IMR-90 (cell line): ENCODE measurements around the gene CHRNA7. TPM values are rescaled to one million over a fixed set of nuclear protein-coding genes. Genes with fewer than 3 reads are reported as not detected.

Experiments used
- ATAC-seq: fragments of 200-7000 bp; cut with Tn5 transposase; 2 replicates; pipeline ENCODE4 v1.9.1; 2020; ENCODE audit warnings: low read depth, mild to moderate bottlenecking, moderate library complexity
- BruUV-seq: library from RNA; stranded (reverse); fragments of 400-500 nt; replicated peaks from 2 replicates; lab custom pipeline; 2021; lab: Mats Ljungman, UMichigan
- CTCF ChIA-PET: fragments of 300-600 bp; formaldehyde crosslinking; extraction: SDS; loops from one replicate; lab custom pipeline; 2021; ENCODE audit warnings: antibody characterized with exemption; lab: Yijun Ruan, JAX
- POLR2A ChIA-PET: fragments of 300-600 bp; sonication (Branson Sonifier 250); formaldehyde crosslinking; loops from one replicate; lab custom pipeline; 2022; ENCODE audit warnings: antibody characterized with exemption; ENCODE audit not compliant: unreplicated experiment; lab: Charles Lee
- DNase-seq: peaks from one replicate; pipeline ENCODE4 v3.0.0; 2013
- H2AFZ ChIP-seq: replicated peaks from 2 replicates; pipeline ENCODE3; 2013; ENCODE audit warnings: low read length, mild to moderate bottlenecking; ENCODE audit not compliant: poor library complexity
- H2AK5ac ChIP-seq: 2 replicates; pipeline ENCODE4 v1.6.1; 2013; ENCODE audit warnings: low read depth, low read length, inconsistent platforms
- H2AK9ac ChIP-seq: replicated peaks from 2 replicates; pipeline ENCODE3; 2013; ENCODE audit warnings: mild to moderate bottlenecking, low read depth, low read length, moderate library complexity; ENCODE audit not compliant: poor library complexity
- H2BK120ac ChIP-seq: 2 replicates; pipeline ENCODE4 v1.6.1; 2013; ENCODE audit warnings: low read depth, low read length, inconsistent platforms
- H2BK15ac ChIP-seq: 3 replicates; pipeline ENCODE4 v1.6.1; 2013; ENCODE audit warnings: low read depth, low read length, inconsistent platforms
- H2BK20ac ChIP-seq: 2 replicates; pipeline ENCODE4 v1.6.1; 2013; ENCODE audit warnings: low read depth, mild to moderate bottlenecking, inconsistent platforms, low read length, moderate library complexity
- H2BK5ac ChIP-seq: 2 replicates; pipeline ENCODE4 v1.6.1; 2013; ENCODE audit warnings: mild to moderate bottlenecking, low read depth, low read length, inconsistent platforms; ENCODE audit not compliant: poor library complexity, severe bottlenecking
- H3K14ac ChIP-seq: replicated peaks from 2 replicates; pipeline ENCODE4 v1.6.1; 2013; ENCODE audit warnings: low read depth, low read length, inconsistent platforms
- H3K18ac ChIP-seq: 2 replicates; pipeline ENCODE4 v1.6.1; 2013; ENCODE audit warnings: low read depth, low read length, control low read depth
- H3K23ac ChIP-seq: 2 replicates; pipeline ENCODE4 v1.6.1; 2013; ENCODE audit warnings: low read depth, low read length, inconsistent platforms
- H3K27ac ChIP-seq: 2 replicates; pipeline ENCODE4 v1.5.1; 2013; ENCODE audit warnings: mild to moderate bottlenecking, control low read depth, low read length; ENCODE audit not compliant: insufficient read depth
- H3K27me3 ChIP-seq: 2 replicates; pipeline ENCODE4 v1.6.1; 2013; ENCODE audit warnings: low read length; ENCODE audit not compliant: control insufficient read depth, insufficient read depth
- H3K36me3 ChIP-seq: 2 replicates; pipeline ENCODE4 v1.6.1; 2013; ENCODE audit warnings: low read length, mixed read lengths; ENCODE audit not compliant: control insufficient read depth, insufficient read depth
- H3K4ac ChIP-seq: 2 replicates; pipeline ENCODE4 v1.6.1; 2013; ENCODE audit warnings: low read depth, low read length, inconsistent platforms
- H3K4me1 ChIP-seq: 2 replicates; pipeline ENCODE4 v1.6.1; 2013; ENCODE audit warnings: low read length, mixed read lengths; ENCODE audit not compliant: control insufficient read depth, insufficient read depth
- H3K4me2 ChIP-seq: 2 replicates; pipeline ENCODE4 v1.6.1; 2013; ENCODE audit warnings: low read depth, mild to moderate bottlenecking, control low read depth, low read length, moderate library complexity
- H3K4me3 ChIP-seq: 2 replicates; pipeline ENCODE4 v1.5.1; 2013; ENCODE audit warnings: low read depth, mild to moderate bottlenecking, control low read depth, low read length, moderate library complexity; ENCODE audit not compliant: insufficient read depth
- H3K56ac ChIP-seq: 2 replicates; pipeline ENCODE4 v1.6.1; 2013; ENCODE audit warnings: low read length, inconsistent platforms; ENCODE audit not compliant: insufficient read depth; ENCODE audit errors: extremely low read depth
- H3K79me1 ChIP-seq, 2 experiments: 2 replicates each; pipeline ENCODE4 v1.6.1; 2013; ENCODE audit warnings: low read length in 2 of 2, inconsistent platforms in 1 of 2, low read depth in 1 of 2
- H3K9ac ChIP-seq: 2 replicates; pipeline ENCODE4 v1.6.1; 2013; ENCODE audit warnings: low read depth, low read length, control low read depth
- H3K9me1 ChIP-seq: 2 replicates; pipeline ENCODE4 v1.6.1; 2013; ENCODE audit warnings: low read length, inconsistent platforms; ENCODE audit not compliant: insufficient read depth
- H3K9me3 ChIP-seq: 2 replicates; pipeline ENCODE4 v1.6.1; 2013; ENCODE audit warnings: low read length; ENCODE audit not compliant: control insufficient read depth, insufficient read depth
- H4K20me1 ChIP-seq: 2 replicates; pipeline ENCODE4 v1.6.1; 2013; ENCODE audit warnings: low read length, inconsistent platforms; ENCODE audit not compliant: insufficient read depth
- H4K5ac ChIP-seq: 2 replicates; pipeline ENCODE4 v1.6.1; 2013; ENCODE audit warnings: mild to moderate bottlenecking, low read depth, low read length, control low read depth
- H4K8ac ChIP-seq, 2 experiments: 2 replicates each; pipeline ENCODE4 v1.6.1; 2013; ENCODE audit warnings: low read depth in 2 of 2, low read length in 2 of 2, control low read depth in 1 of 2, inconsistent platforms in 1 of 2
- H4K91ac ChIP-seq: 2 replicates; pipeline ENCODE4 v1.6.1; 2013; ENCODE audit warnings: low read depth, low read length, inconsistent platforms; ENCODE audit not compliant: insufficient read depth
- BHLHE40 ChIP-seq: fragments of 150-350 bp; IDR thresholded peaks from 2 replicates; pipeline ENCODE4 v1.6.1; 2016; ENCODE audit warnings: mild to moderate bottlenecking, low read depth, low read length
- CEBPB ChIP-seq: IDR thresholded peaks from 2 replicates; pipeline ENCODE4 v1.6.1; 2012; ENCODE audit warnings: low read depth, low read length, improper control_type of control experiment
- CHD1 ChIP-seq: IDR thresholded peaks from 2 replicates; pipeline ENCODE4 v1.6.1; 2012; ENCODE audit warnings: low read depth, low read length, improper control_type of control experiment
- CTCF ChIP-seq: conservative IDR thresholded peaks from 2 replicates; pipeline ENCODE4 v1.5.1; 2012; ENCODE audit warnings: mild to moderate bottlenecking, low read depth, low read length, improper control_type of control experiment
- ELK1 ChIP-seq: fragments of 150-350 bp; IDR thresholded peaks from 2 replicates; pipeline ENCODE4 v1.6.1; 2016; ENCODE audit warnings: low read depth, mild to moderate bottlenecking, low read length, moderate library complexity, borderline replicate concordance
- FOS ChIP-seq: fragments of 150-350 bp; IDR thresholded peaks from 2 replicates; pipeline ENCODE4 v1.6.1; 2016; ENCODE audit warnings: low read depth, low read length
- MAFK ChIP-seq: IDR thresholded peaks from 2 replicates; pipeline ENCODE4 v1.6.1; 2012; ENCODE audit warnings: low read depth, low read length, improper control_type of control experiment
- MAZ ChIP-seq: IDR thresholded peaks from 2 replicates; pipeline ENCODE4 v1.6.1; 2012; ENCODE audit warnings: low read depth, mild to moderate bottlenecking, low read length, improper control_type of control experiment, moderate library complexity, borderline replicate concordance
- MXI1 ChIP-seq: IDR thresholded peaks from 2 replicates; pipeline ENCODE4 v1.6.1; 2012; ENCODE audit warnings: low read depth, mild to moderate bottlenecking, low read length, moderate library complexity, borderline replicate concordance
- NFE2L2 ChIP-seq: fragments of 150-350 bp; IDR thresholded peaks from 2 replicates; pipeline ENCODE4 v1.6.1; 2016; ENCODE audit warnings: low read depth, mild to moderate bottlenecking, low read length
- POLR2A ChIP-seq: IDR thresholded peaks from 2 replicates; pipeline ENCODE4 v1.6.1; 2012; ENCODE audit warnings: mild to moderate bottlenecking, low read depth, low read length
- RAD21 ChIP-seq: IDR thresholded peaks from 2 replicates; pipeline ENCODE4 v1.6.1; 2012; ENCODE audit warnings: low read length, improper control_type of control experiment
- RCOR1 ChIP-seq: IDR thresholded peaks from 2 replicates; pipeline ENCODE4 v1.6.1; 2012; ENCODE audit warnings: mild to moderate bottlenecking, low read length, improper control_type of control experiment; ENCODE audit not compliant: insufficient replicate concordance
- RFX5 ChIP-seq: IDR thresholded peaks from 2 replicates; pipeline ENCODE4 v1.8.0; 2012; ENCODE audit warnings: low read depth, mild to moderate bottlenecking, low read length, moderate library complexity
- SMC3 ChIP-seq: fragments of 150-350 bp; IDR thresholded peaks from 2 replicates; pipeline ENCODE4 v1.6.1; 2016; ENCODE audit warnings: low read depth, mild to moderate bottlenecking, antibody characterized with exemption, low read length, moderate library complexity
- USF2 ChIP-seq: fragments of 150-350 bp; IDR thresholded peaks from 2 replicates; pipeline ENCODE4 v1.6.1; 2017; ENCODE audit warnings: mild to moderate bottlenecking, antibody characterized with exemption, low read length, low read depth
- WGBS, 2 experiments: methylation state at CpG; one replicate each; pipeline versions ENCODE4 v1.1.5 to v1.1.7; 2013; ENCODE audit warnings: missing lambda C conversion rate in 2 of 2; ENCODE audit not compliant: insufficient read length in 1 of 2; ENCODE audit errors: extremely low coverage in 2 of 2; 5-methylcytosine and 5-hydroxymethylcytosine counted together
- dilution Hi-C: fragments of 300-500 bp; cut with HindIII; formaldehyde crosslinking; loops from one replicate; pipeline ENCODE4 v1.14.3; 2018; ENCODE audit warnings: low sequenced_read_pairs; ENCODE audit not compliant: unreplicated experiment
- in situ Hi-C: fragments of 300-500 bp; cut with MboI; formaldehyde crosslinking; loops from 3 replicates; pipeline ENCODE4 v1.14.3; 2019; ENCODE audit warnings: low sequenced_read_pairs, inconsistent platforms, mixed read lengths
- intact Hi-C: fragments of 100-400 bp; cut with micrococcal nuclease; formaldehyde crosslinking; loops from 2 replicates; pipeline ENCODE4 v1.10.0; 2022
- polyA plus RNA-seq, 3 experiments: library from polyadenylated mRNA; depleted of rRNA; stranded (reverse); fragments of >200 nt; gene quantifications; 2 replicates each; pipeline ENCODE4 v1.2.3, GENCODE V29; 2012; ENCODE audit warnings: low replicate concordance in 1 of 3
- total RNA-seq: library from RNA; depleted of rRNA; stranded (reverse); fragments of >200 nt; gene quantifications from 2 replicates; pipeline ENCODE4 v1.2.3, GENCODE V29; 2012

The CHRNA7 gene
- total and polyA plus RNA-seq, 2 of the 4 experiments (the other 2 are of a cell fraction), result 0.10 TPM; not detected in 1

GRCh38 chr15:32113224-32113623 is 82.9 kb downstream of the CHRNA7 start:
- H4K5ac ChIP-seq, result no peak overlapping the region
- H3K9ac ChIP-seq, result no peak overlapping the region
- DNase-seq (no peak), ATAC-seq (no peak)
- no peaks in the 10 kb centered on the region for H4K20me1 ChIP-seq
- TF ChIP-seq RAD21, result no peak
- TF ChIP-seq POLR2A, result no peak
- TF ChIP-seq CTCF, result no peak
- TF ChIP-seq FOS, result no peak
- no peak for TF ChIP-seq SMC3
- TF ChIP-seq MXI1, result no peak
- TF ChIP-seq CHD1, result no peak
- no peak for TF ChIP-seq USF2
- TF ChIP-seq RFX5, result no peak
- no peak for TF ChIP-seq MAFK
- TF ChIP-seq MAZ, result no peak
- TF ChIP-seq NFE2L2, result no peak
- no peak for TF ChIP-seq ELK1
- no peak for TF ChIP-seq CEBPB
- TF ChIP-seq BHLHE40, result no peak
- TF ChIP-seq RCOR1, result no peak
- no peak overlapping the region for H2BK5ac ChIP-seq
- no peak overlapping the region for H4K91ac ChIP-seq
- no peak overlapping the region for H3K27ac ChIP-seq
- ChIA-PET POLR2A (no interaction called here), CTCF (no interaction called here)
- in situ Hi-C loops, result no loop called here
- no peak overlapping the region for H2AK5ac ChIP-seq
- BruUV-seq, result no TSS peak
- no peak overlapping the region for H3K4me2 ChIP-seq
- no peak overlapping the region for H3K4ac ChIP-seq
- no peak overlapping the region for H3K23ac ChIP-seq
- no peak overlapping the region for H2BK120ac ChIP-seq
- H3K14ac ChIP-seq, result no peak overlapping the region
- H4K8ac ChIP-seq, result no peak overlapping the region
- WGBS, 2 experiments, result 61% methylated on average over 4 of the region's 8 CpGs; no CpG with 5 or more reads in 1 of the 2 experiments
- no peaks in the 10 kb centered on the region for H3K9me1 ChIP-seq
- H3K56ac ChIP-seq, result no peak overlapping the region
- no peak overlapping the region for H3K4me3 ChIP-seq
- intact Hi-C loops, result no loop called here
- no peaks in the 10 kb centered on the region for H3K27me3 ChIP-seq
- H2AFZ ChIP-seq, result no peak overlapping the region
- no peaks in the 10 kb centered on the region for H3K36me3 ChIP-seq
- dilution Hi-C loops, result no loop called here
- no peak overlapping the region for H3K18ac ChIP-seq
- no peaks in the 10 kb centered on the region for H3K79me1 ChIP-seq
- H2BK20ac ChIP-seq, result no peak overlapping the region
- no peak overlapping the region for H2BK15ac ChIP-seq
- no peaks in the 10 kb centered on the region for H3K9me3 ChIP-seq
- H3K4me1 ChIP-seq, result no peaks in the 10 kb centered on the region
- no peak overlapping the region for H2AK9ac ChIP-seq
